IMR-90 (cell line): ENCODE data around the gene IL1RL1. TPM values are rescaled to one million over a fixed set of nuclear protein-coding genes. Genes with fewer than 3 reads are reported as not detected.

ENCODE experiments used
- ATAC-seq: fragments of 200-7000 bp; cut with Tn5 transposase; 2 replicates; pipeline ENCODE4 v1.9.1; 2020; ENCODE audit warnings: low read depth, mild to moderate bottlenecking, moderate library complexity
- BruUV-seq: library from RNA; stranded (reverse); fragments of 400-500 nt; replicated peaks from 2 replicates; lab custom pipeline; 2021; lab: Mats Ljungman, UMichigan
- CTCF ChIA-PET: fragments of 300-600 bp; formaldehyde crosslinking; extraction: SDS; loops from one replicate; lab custom pipeline; 2021; ENCODE audit warnings: antibody characterized with exemption; lab: Yijun Ruan, JAX
- POLR2A ChIA-PET: fragments of 300-600 bp; sonication (Branson Sonifier 250); formaldehyde crosslinking; loops from one replicate; lab custom pipeline; 2022; ENCODE audit warnings: antibody characterized with exemption; ENCODE audit not compliant: unreplicated experiment; lab: Charles Lee
- DNase-seq: peaks from one replicate; pipeline ENCODE4 v3.0.0; 2013
- H2AFZ ChIP-seq: replicated peaks from 2 replicates; pipeline ENCODE3; 2013; ENCODE audit warnings: low read length, mild to moderate bottlenecking; ENCODE audit not compliant: poor library complexity
- H2AK5ac ChIP-seq: 2 replicates; pipeline ENCODE4 v1.6.1; 2013; ENCODE audit warnings: low read depth, low read length, inconsistent platforms
- H2AK9ac ChIP-seq: replicated peaks from 2 replicates; pipeline ENCODE3; 2013; ENCODE audit warnings: mild to moderate bottlenecking, low read depth, low read length, moderate library complexity; ENCODE audit not compliant: poor library complexity
- H2BK120ac ChIP-seq: 2 replicates; pipeline ENCODE4 v1.6.1; 2013; ENCODE audit warnings: low read depth, low read length, inconsistent platforms
- H2BK15ac ChIP-seq: 3 replicates; pipeline ENCODE4 v1.6.1; 2013; ENCODE audit warnings: low read depth, low read length, inconsistent platforms
- H2BK20ac ChIP-seq: 2 replicates; pipeline ENCODE4 v1.6.1; 2013; ENCODE audit warnings: low read depth, mild to moderate bottlenecking, inconsistent platforms, low read length, moderate library complexity
- H2BK5ac ChIP-seq: 2 replicates; pipeline ENCODE4 v1.6.1; 2013; ENCODE audit warnings: mild to moderate bottlenecking, low read depth, low read length, inconsistent platforms; ENCODE audit not compliant: poor library complexity, severe bottlenecking
- H3K14ac ChIP-seq: replicated peaks from 2 replicates; pipeline ENCODE4 v1.6.1; 2013; ENCODE audit warnings: low read depth, low read length, inconsistent platforms
- H3K18ac ChIP-seq: 2 replicates; pipeline ENCODE4 v1.6.1; 2013; ENCODE audit warnings: low read depth, low read length, control low read depth
- H3K23ac ChIP-seq: 2 replicates; pipeline ENCODE4 v1.6.1; 2013; ENCODE audit warnings: low read depth, low read length, inconsistent platforms
- H3K27ac ChIP-seq: 2 replicates; pipeline ENCODE4 v1.5.1; 2013; ENCODE audit warnings: mild to moderate bottlenecking, control low read depth, low read length; ENCODE audit not compliant: insufficient read depth
- H3K27me3 ChIP-seq: 2 replicates; pipeline ENCODE4 v1.6.1; 2013; ENCODE audit warnings: low read length; ENCODE audit not compliant: control insufficient read depth, insufficient read depth
- H3K36me3 ChIP-seq: 2 replicates; pipeline ENCODE4 v1.6.1; 2013; ENCODE audit warnings: low read length, mixed read lengths; ENCODE audit not compliant: control insufficient read depth, insufficient read depth
- H3K4ac ChIP-seq: 2 replicates; pipeline ENCODE4 v1.6.1; 2013; ENCODE audit warnings: low read depth, low read length, inconsistent platforms
- H3K4me1 ChIP-seq: 2 replicates; pipeline ENCODE4 v1.6.1; 2013; ENCODE audit warnings: low read length, mixed read lengths; ENCODE audit not compliant: control insufficient read depth, insufficient read depth
- H3K4me2 ChIP-seq: 2 replicates; pipeline ENCODE4 v1.6.1; 2013; ENCODE audit warnings: low read depth, mild to moderate bottlenecking, control low read depth, low read length, moderate library complexity
- H3K4me3 ChIP-seq: 2 replicates; pipeline ENCODE4 v1.5.1; 2013; ENCODE audit warnings: low read depth, mild to moderate bottlenecking, control low read depth, low read length, moderate library complexity; ENCODE audit not compliant: insufficient read depth
- H3K56ac ChIP-seq: 2 replicates; pipeline ENCODE4 v1.6.1; 2013; ENCODE audit warnings: low read length, inconsistent platforms; ENCODE audit not compliant: insufficient read depth; ENCODE audit errors: extremely low read depth
- H3K79me1 ChIP-seq, 2 experiments: 2 replicates each; pipeline ENCODE4 v1.6.1; 2013; ENCODE audit warnings: low read length in 2 of 2, inconsistent platforms in 1 of 2, low read depth in 1 of 2
- H3K9ac ChIP-seq: 2 replicates; pipeline ENCODE4 v1.6.1; 2013; ENCODE audit warnings: low read depth, low read length, control low read depth
- H3K9me1 ChIP-seq: 2 replicates; pipeline ENCODE4 v1.6.1; 2013; ENCODE audit warnings: low read length, inconsistent platforms; ENCODE audit not compliant: insufficient read depth
- H3K9me3 ChIP-seq: 2 replicates; pipeline ENCODE4 v1.6.1; 2013; ENCODE audit warnings: low read length; ENCODE audit not compliant: control insufficient read depth, insufficient read depth
- H4K20me1 ChIP-seq: 2 replicates; pipeline ENCODE4 v1.6.1; 2013; ENCODE audit warnings: low read length, inconsistent platforms; ENCODE audit not compliant: insufficient read depth
- H4K5ac ChIP-seq: 2 replicates; pipeline ENCODE4 v1.6.1; 2013; ENCODE audit warnings: mild to moderate bottlenecking, low read depth, low read length, control low read depth
- H4K8ac ChIP-seq, 2 experiments: 2 replicates each; pipeline ENCODE4 v1.6.1; 2013; ENCODE audit warnings: low read depth in 2 of 2, low read length in 2 of 2, control low read depth in 1 of 2, inconsistent platforms in 1 of 2
- H4K91ac ChIP-seq: 2 replicates; pipeline ENCODE4 v1.6.1; 2013; ENCODE audit warnings: low read depth, low read length, inconsistent platforms; ENCODE audit not compliant: insufficient read depth
- BHLHE40 ChIP-seq: fragments of 150-350 bp; IDR thresholded peaks from 2 replicates; pipeline ENCODE4 v1.6.1; 2016; ENCODE audit warnings: mild to moderate bottlenecking, low read depth, low read length
- CEBPB ChIP-seq: IDR thresholded peaks from 2 replicates; pipeline ENCODE4 v1.6.1; 2012; ENCODE audit warnings: low read depth, low read length, improper control_type of control experiment
- CHD1 ChIP-seq: IDR thresholded peaks from 2 replicates; pipeline ENCODE4 v1.6.1; 2012; ENCODE audit warnings: low read depth, low read length, improper control_type of control experiment
- CTCF ChIP-seq: conservative IDR thresholded peaks from 2 replicates; pipeline ENCODE4 v1.5.1; 2012; ENCODE audit warnings: mild to moderate bottlenecking, low read depth, low read length, improper control_type of control experiment
- FOS ChIP-seq: fragments of 150-350 bp; IDR thresholded peaks from 2 replicates; pipeline ENCODE4 v1.6.1; 2016; ENCODE audit warnings: low read depth, low read length
- MAFK ChIP-seq: IDR thresholded peaks from 2 replicates; pipeline ENCODE4 v1.6.1; 2012; ENCODE audit warnings: low read depth, low read length, improper control_type of control experiment
- MAZ ChIP-seq: IDR thresholded peaks from 2 replicates; pipeline ENCODE4 v1.6.1; 2012; ENCODE audit warnings: low read depth, mild to moderate bottlenecking, low read length, improper control_type of control experiment, moderate library complexity, borderline replicate concordance
- MXI1 ChIP-seq: IDR thresholded peaks from 2 replicates; pipeline ENCODE4 v1.6.1; 2012; ENCODE audit warnings: low read depth, mild to moderate bottlenecking, low read length, moderate library complexity, borderline replicate concordance
- NFE2L2 ChIP-seq: fragments of 150-350 bp; IDR thresholded peaks from 2 replicates; pipeline ENCODE4 v1.6.1; 2016; ENCODE audit warnings: low read depth, mild to moderate bottlenecking, low read length
- POLR2A ChIP-seq: IDR thresholded peaks from 2 replicates; pipeline ENCODE4 v1.6.1; 2012; ENCODE audit warnings: mild to moderate bottlenecking, low read depth, low read length
- RAD21 ChIP-seq: IDR thresholded peaks from 2 replicates; pipeline ENCODE4 v1.6.1; 2012; ENCODE audit warnings: low read length, improper control_type of control experiment
- RCOR1 ChIP-seq: IDR thresholded peaks from 2 replicates; pipeline ENCODE4 v1.6.1; 2012; ENCODE audit warnings: mild to moderate bottlenecking, low read length, improper control_type of control experiment; ENCODE audit not compliant: insufficient replicate concordance
- RFX5 ChIP-seq: IDR thresholded peaks from 2 replicates; pipeline ENCODE4 v1.8.0; 2012; ENCODE audit warnings: low read depth, mild to moderate bottlenecking, low read length, moderate library complexity
- SMC3 ChIP-seq: fragments of 150-350 bp; IDR thresholded peaks from 2 replicates; pipeline ENCODE4 v1.6.1; 2016; ENCODE audit warnings: low read depth, mild to moderate bottlenecking, antibody characterized with exemption, low read length, moderate library complexity
- WGBS, 2 experiments: methylation state at CpG; one replicate each; pipeline versions ENCODE4 v1.1.5 to v1.1.7; 2013; ENCODE audit warnings: missing lambda C conversion rate in 2 of 2; ENCODE audit not compliant: insufficient read length in 1 of 2; ENCODE audit errors: extremely low coverage in 2 of 2; 5-methylcytosine and 5-hydroxymethylcytosine counted together
- dilution Hi-C: fragments of 300-500 bp; cut with HindIII; formaldehyde crosslinking; loops from one replicate; pipeline ENCODE4 v1.14.3; 2018; ENCODE audit warnings: low sequenced_read_pairs; ENCODE audit not compliant: unreplicated experiment
- in situ Hi-C: fragments of 300-500 bp; cut with MboI; formaldehyde crosslinking; loops from 3 replicates; pipeline ENCODE4 v1.14.3; 2019; ENCODE audit warnings: low sequenced_read_pairs, inconsistent platforms, mixed read lengths
- intact Hi-C: fragments of 100-400 bp; cut with micrococcal nuclease; formaldehyde crosslinking; loops from 2 replicates; pipeline ENCODE4 v1.10.0; 2022
- polyA plus RNA-seq, 3 experiments: library from polyadenylated mRNA; depleted of rRNA; stranded (reverse); fragments of >200 nt; gene quantifications; 2 replicates each; pipeline ENCODE4 v1.2.3, GENCODE V29; 2012; ENCODE audit warnings: low replicate concordance in 1 of 3
- total RNA-seq: library from RNA; depleted of rRNA; stranded (reverse); fragments of >200 nt; gene quantifications from 2 replicates; pipeline ENCODE4 v1.2.3, GENCODE V29; 2012
- TF ChIP-seq, protein P1 (sequence below): fragments of 150-350 bp; IDR thresholded peaks from 2 replicates; pipeline ENCODE4 v1.6.1; 2017; ENCODE audit warnings: mild to moderate bottlenecking, antibody characterized with exemption, low read length, low read depth
- TF ChIP-seq, protein P2 (sequence below): fragments of 150-350 bp; IDR thresholded peaks from 2 replicates; pipeline ENCODE4 v1.6.1; 2016; ENCODE audit warnings: low read depth, mild to moderate bottlenecking, low read length, moderate library complexity, borderline replicate concordance

Gene IL1RL1
- total and polyA plus RNA-seq, 2 of the 4 experiments (the other 2 are of a cell fraction) = under 0.01 to 0.14 TPM

DNA sequence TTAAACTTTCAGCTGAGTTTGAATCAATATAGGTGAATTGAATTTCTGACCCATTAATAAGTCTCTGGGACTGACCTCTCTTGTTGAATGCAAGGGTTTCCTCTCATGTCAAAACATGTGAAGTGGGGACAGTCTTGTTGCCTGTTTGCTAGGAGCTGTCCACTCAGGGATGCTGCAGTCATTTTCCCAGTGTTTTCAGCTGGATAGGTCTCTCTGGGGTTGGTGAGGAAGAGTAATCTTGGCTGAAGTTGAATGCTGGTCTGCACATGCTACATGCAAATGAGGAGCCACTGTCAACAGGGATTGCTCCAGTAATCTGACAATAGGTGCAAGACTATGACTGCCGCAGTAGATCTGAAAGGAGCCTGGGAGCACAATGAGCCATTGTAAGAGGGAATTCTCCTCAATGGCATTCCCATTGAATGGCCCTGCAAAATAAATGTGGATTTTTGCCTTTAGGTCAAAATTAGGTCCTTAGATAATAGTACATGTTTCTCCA is 34.1 kb upstream of the IL1RL1 start:
- CTCF ChIA-PET = interaction anchor here (0.6 to 0.7 kb wide), 2 partner anchors 61 to 717 kb away, joined by 4 read pairs; no protein-coding TSS in a partner anchor
- BruUV-seq = no TSS peak

More for the DNA sequence above, 34.1 kb upstream of the IL1RL1 start:
- in situ Hi-C loops = no loop called here
- Histone ChIP-seq H3K4me2 (no peak overlapping the region), H3K56ac (no peak overlapping the region), H2AFZ (no peak overlapping the region), H3K9me1 (no peaks in the 10 kb centered on the region), H3K79me1 (no peaks in the 10 kb centered on the region), H3K4me1 (no peaks in the 10 kb centered on the region), H4K5ac (no peak overlapping the region), H3K14ac (no peak overlapping the region), H2AK5ac (no peak overlapping the region), H3K18ac (no peak overlapping the region), H4K8ac (no peak overlapping the region), H2BK5ac (no peak overlapping the region), H4K20me1 (no peaks in the 10 kb centered on the region), H2BK20ac (no peak overlapping the region), H4K91ac (no peak overlapping the region), H3K9me3 (no peaks in the 10 kb centered on the region), H2AK9ac (no peak overlapping the region), H3K36me3 (no peaks in the 10 kb centered on the region), H2BK15ac (no peak overlapping the region), H3K27ac (no peak overlapping the region), H3K4me3 (no peak overlapping the region), H3K4ac (no peak overlapping the region), H3K27me3 (no peaks in the 10 kb centered on the region; the same call in 1 of the 2 replicates), H3K23ac (no peak overlapping the region), H2BK120ac (no peak overlapping the region), H3K9ac (no peak overlapping the region)
- POLR2A ChIA-PET = no interaction called here
- no peak for ATAC-seq
- TF ChIP-seq RFX5 (no peak), CEBPB (no peak), POLR2A (no peak), MXI1 (no peak), FOS (no peak), CTCF (no peak), SMC3 (no peak), RAD21 (no peak), BHLHE40 (no peak), MAFK (no peak), NFE2L2 (no peak), CHD1 (no peak), MAZ (no peak), RCOR1 (no peak)
- TF ChIP-seq, protein P1, sequence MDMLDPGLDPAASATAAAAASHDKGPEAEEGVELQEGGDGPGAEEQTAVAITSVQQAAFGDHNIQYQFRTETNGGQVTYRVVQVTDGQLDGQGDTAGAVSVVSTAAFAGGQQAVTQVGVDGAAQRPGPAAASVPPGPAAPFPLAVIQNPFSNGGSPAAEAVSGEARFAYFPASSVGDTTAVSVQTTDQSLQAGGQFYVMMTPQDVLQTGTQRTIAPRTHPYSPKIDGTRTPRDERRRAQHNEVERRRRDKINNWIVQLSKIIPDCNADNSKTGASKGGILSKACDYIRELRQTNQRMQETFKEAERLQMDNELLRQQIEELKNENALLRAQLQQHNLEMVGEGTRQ = no peak
- TF ChIP-seq, protein P2, sequence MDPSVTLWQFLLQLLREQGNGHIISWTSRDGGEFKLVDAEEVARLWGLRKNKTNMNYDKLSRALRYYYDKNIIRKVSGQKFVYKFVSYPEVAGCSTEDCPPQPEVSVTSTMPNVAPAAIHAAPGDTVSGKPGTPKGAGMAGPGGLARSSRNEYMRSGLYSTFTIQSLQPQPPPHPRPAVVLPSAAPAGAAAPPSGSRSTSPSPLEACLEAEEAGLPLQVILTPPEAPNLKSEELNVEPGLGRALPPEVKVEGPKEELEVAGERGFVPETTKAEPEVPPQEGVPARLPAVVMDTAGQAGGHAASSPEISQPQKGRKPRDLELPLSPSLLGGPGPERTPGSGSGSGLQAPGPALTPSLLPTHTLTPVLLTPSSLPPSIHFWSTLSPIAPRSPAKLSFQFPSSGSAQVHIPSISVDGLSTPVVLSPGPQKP = no peak
- intact Hi-C loops = no loop called here
- no CpG with 5 or more reads among the region's 1 CpG for WGBS, 2 experiments
- dilution Hi-C loops = no loop called here
- no peak for DNase-seq
